ENCODE measurements around the gene PDIA2. TPM values are rescaled to one million over a fixed set of nuclear protein-coding genes. Genes with fewer than 3 reads are reported as not detected.

PDIA2 gene
- total RNA-seq, 1 donor from 2014 or later: not detected

DNA sequence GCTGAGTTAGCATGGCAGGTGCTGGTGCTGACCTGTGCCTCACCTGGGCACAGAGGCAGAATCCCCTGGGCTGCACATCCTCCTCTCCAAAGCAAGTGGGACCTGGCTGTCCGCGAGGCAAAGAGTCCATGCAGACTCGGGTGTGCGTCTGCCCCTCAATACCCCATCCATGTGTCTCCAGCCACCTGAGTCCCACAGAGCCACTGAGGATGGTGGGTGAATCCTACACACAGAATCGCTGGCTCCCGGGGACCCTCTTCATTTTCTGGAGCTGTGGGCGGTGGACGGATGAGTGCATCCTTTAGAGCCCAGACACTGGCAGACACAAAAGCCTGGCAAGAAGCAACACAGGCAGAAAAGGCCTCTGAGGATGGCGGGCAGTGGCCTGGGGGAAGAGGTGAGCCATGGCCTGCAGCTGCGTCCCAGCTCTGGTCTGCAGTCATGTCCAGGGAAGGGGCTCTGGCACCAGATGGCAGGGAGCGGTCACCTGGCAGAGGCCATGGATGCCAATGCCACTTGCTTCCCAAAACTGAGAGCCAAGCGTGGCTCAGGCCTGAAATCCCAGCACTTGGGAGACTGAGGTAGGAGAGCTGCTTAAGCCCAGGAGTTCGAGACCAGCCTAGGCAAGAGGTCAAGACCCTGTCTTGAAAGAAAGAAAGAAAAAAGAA lies 39.6 kb downstream of the PDIA2 start:
- intact Hi-C loops (cut with DNase I): no loop called here
- no peak for DNase-seq (ENCODE audit: extremely low spot score in 2 of 2)

DNA sequence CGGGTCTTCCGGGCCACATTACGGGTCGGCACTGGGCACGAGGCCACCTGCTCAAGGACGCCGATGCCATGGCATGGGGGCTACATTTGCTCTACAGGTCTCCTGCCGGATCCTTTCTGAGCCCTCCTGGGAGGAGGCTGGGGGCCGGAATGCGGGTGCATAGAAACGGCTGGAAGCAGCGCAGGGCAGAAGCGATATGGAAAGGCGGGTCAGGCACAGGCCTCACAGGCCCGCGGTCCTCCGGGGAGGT lies 41.2 kb downstream of the PDIA2 start:
- no peak for DNase-seq (ENCODE audit: extremely low spot score in 2 of 2)
- Histone ChIP-seq H3K27ac (no peak overlapping the region), H3K4me1 (peaks cover 36% of the 10 kb centered on the region), H3K27me3 (no peaks in the 10 kb centered on the region), H3K9me3 (no peaks in the 10 kb centered on the region), H3K4me3 (no peak overlapping the region), H3K36me3 (peaks cover 0 to 2% of the 10 kb centered on the region in 2 donors)
- no peak for TF ChIP-seq POLR2A (IDR thresholded peaks at IDR 0.05)
- no peak for TF ChIP-seq POLR2AphosphoS5 (IDR thresholded peaks at IDR 0.05; ENCODE audit: insufficient read depth in 1 of 2, low read depth in 1 of 2)
- TF ChIP-seq, protein P1, sequence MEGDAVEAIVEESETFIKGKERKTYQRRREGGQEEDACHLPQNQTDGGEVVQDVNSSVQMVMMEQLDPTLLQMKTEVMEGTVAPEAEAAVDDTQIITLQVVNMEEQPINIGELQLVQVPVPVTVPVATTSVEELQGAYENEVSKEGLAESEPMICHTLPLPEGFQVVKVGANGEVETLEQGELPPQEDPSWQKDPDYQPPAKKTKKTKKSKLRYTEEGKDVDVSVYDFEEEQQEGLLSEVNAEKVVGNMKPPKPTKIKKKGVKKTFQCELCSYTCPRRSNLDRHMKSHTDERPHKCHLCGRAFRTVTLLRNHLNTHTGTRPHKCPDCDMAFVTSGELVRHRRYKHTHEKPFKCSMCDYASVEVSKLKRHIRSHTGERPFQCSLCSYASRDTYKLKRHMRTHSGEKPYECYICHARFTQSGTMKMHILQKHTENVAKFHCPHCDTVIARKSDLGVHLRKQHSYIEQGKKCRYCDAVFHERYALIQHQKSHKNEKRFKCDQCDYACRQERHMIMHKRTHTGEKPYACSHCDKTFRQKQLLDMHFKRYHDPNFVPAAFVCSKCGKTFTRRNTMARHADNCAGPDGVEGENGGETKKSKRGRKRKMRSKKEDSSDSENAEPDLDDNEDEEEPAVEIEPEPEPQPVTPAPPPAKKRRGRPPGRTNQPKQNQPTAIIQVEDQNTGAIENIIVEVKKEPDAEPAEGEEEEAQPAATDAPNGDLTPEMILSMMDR (IDR thresholded peaks at IDR 0.05): no peak
- intact Hi-C loops (cut with DNase I): no loop called here

More for the DNA sequence above, 39.6 kb downstream of the PDIA2 start:
- Histone ChIP-seq H3K4me1 (peaks cover 29% of the 10 kb centered on the region), H3K36me3 (peaks cover 0 to 2% of the 10 kb centered on the region in 2 donors), H3K9me3 (no peaks in the 10 kb centered on the region), H3K27me3 (no peaks in the 10 kb centered on the region), H3K27ac (no peak overlapping the region), H3K4me3 (no peak overlapping the region)
- TF ChIP-seq POLR2A (IDR thresholded peaks at IDR 0.05) (no peak), POLR2AphosphoS5 (IDR thresholded peaks at IDR 0.05; ENCODE audit: insufficient read depth in 1 of 2, low read depth in 1 of 2) (no peak)
- TF ChIP-seq, protein P1 (IDR thresholded peaks at IDR 0.05): no peak

DNA sequence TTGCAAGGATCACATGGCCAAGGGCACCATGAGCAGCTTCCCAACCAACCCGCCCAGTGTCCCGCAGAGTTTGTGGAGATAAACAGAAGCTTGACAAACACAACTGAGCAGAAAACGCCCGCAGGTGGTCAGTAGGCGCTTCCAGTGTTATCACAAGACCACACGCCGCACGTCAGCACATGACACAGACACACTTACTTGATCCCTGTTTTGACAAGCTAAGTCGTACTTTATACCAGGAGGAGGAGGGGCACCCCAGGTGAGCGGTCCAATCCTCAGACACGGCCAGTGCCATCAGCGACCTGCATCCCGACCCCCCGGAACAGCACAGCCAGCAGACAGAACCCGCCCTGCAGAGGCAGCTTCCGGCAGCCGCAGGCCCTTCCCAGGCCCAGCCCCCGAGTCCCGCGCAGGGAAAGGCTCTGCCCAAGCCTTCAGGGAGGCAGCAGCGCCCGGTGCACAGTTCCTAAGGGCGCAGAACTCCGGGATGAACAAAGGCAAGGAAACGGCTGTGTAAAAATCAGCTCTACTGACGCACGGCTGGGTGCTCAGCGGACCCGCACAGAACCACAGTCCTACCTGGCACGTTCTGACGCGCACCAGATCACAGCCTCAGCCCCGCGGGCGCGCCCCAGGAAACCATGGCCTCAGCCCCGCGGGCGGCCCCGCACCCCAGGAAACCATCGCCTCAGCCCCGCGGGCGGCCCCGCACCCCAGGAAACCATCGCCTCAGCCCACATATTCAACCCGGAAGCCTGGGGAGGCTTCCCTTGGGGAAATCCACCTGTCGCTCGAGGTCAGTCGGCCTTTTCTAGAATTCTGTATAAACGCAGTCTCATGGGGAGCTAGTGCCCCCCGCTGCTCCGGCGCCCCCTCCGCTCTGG lies 41.7 kb downstream of the PDIA2 start:
- no peak overlapping the region for H3K27ac ChIP-seq
- intact Hi-C loops (cut with DNase I): no loop called here

DNA sequence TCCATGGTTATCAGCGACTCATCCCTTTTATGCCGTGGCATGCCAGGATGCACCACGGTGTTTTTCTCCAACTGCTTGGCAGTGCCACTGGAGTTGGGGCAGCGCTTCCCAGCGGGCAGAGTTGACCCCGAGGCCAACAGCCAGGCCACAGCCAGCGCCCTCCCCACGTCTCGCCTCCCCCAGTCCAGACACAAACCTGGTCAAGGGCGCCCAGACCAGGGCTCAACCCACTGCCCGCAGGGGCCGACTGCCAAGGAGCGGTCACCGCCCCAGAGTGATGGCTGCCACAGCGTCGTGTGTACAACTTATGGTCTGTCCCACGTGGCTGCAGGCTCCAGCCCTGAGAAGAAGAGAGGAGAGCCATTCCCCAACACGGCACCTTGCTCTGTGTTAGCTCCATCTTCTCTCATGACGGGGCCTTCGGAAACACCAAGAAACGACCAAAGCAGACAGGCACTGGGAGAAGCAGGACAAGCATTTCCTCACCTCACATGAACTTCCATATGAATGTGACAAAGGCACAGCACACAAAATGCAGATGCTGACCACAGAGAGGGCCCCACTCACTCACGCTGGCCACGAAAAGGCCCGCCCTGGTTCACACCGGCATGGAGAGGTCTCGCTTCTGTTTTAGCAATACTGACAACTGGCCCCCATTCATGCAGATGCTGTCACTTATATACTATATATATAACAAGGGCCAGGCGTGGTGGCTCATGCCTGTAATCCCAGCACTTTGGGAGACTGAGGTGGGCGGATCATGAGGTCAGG lies 42.6 kb downstream of the PDIA2 start:
- peaks cover 39% of the 10 kb centered on the region for H3K4me1 ChIP-seq
- no peaks in the 10 kb centered on the region for H3K9me3 ChIP-seq
- no peak overlapping the region for H3K4me3 ChIP-seq
- intact Hi-C loops (cut with DNase I): no loop called here
- H3K27me3 ChIP-seq: no peaks in the 10 kb centered on the region
- no peaks in the 10 kb centered on the region for H3K36me3 ChIP-seq
- TF ChIP-seq, protein P1 (IDR thresholded peaks at IDR 0.05): no peak
- TF ChIP-seq POLR2AphosphoS5 (IDR thresholded peaks at IDR 0.05; ENCODE audit: insufficient read depth in 1 of 2, low read depth in 1 of 2): no peak
- no peak overlapping the region for H3K27ac ChIP-seq
- no peak for DNase-seq (ENCODE audit: extremely low spot score in 2 of 2)

More for the DNA sequence above, 41.7 kb downstream of the PDIA2 start:
- Histone ChIP-seq H3K9me3 (no peaks in the 10 kb centered on the region), H3K27me3 (no peaks in the 10 kb centered on the region), H3K4me1 (peaks cover 36% of the 10 kb centered on the region), H3K36me3 (peaks cover 0 to under 1% of the 10 kb centered on the region in 2 donors), H3K4me3 (peak overlapping the region in 1 of 2 donors; percentile 12)
- TF ChIP-seq POLR2A (IDR thresholded peaks at IDR 0.05) (no peak), POLR2AphosphoS5 (IDR thresholded peaks at IDR 0.05; ENCODE audit: insufficient read depth in 1 of 2, low read depth in 1 of 2) (no peak)
- TF ChIP-seq, protein P1 (IDR thresholded peaks at IDR 0.05): no peak
- DNase-seq (ENCODE audit: extremely low spot score in 2 of 2): no peak

Data from vagina (tissue), 2 donors.